GM18868 (cell line): ENCODE data around the gene COA5.

Experiments used
- ATAC-seq: cut with Tn5 transposase; IDR thresholded peaks from one replicate; pipeline ENCODE4 v1.9.1; 2021; ENCODE audit warnings: mild to moderate bottlenecking, moderate library complexity; ENCODE audit not compliant: unreplicated experiment

COA5 gene

DNA sequence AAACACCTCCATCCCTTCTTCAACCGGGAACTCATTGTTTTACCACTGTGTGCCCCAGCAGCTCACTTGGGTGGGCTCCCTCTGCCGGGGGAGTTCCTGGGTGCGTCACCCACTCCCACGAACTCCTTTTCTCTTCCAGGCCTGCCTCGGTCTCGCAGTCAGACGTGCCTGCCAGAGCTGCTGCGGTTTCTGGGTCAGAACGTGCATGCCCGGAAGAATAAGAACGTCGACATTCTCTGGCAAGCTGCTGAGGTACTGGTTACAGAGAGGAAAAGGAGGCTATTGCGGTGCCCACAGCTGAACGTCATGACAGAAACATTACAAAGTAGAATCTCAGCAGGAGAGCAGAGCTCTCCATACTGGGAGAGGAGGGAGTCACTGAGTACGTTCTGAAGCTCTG, 35.6 kb downstream of the COA5 start:
- no peak for ATAC-seq

DNA sequence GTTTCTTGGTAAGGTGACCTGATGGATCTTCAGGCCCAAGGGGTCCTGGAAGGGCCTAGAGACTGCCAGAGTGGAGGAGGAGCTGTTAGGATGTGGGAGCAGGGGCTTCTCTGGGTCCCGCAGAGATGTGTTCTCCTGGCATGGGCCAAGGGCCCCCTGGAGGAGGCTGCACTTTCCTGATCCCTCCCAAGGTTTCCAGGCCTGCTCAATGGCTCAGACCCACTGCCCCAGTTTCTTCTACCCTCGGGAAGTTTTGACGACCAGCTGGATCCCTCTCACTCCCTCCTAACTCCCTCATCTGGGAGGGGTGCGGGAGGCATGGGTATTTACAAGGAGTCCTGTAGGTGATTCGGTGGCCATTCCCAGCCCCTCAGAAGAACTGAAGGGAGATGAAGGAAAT, 36.1 kb downstream of the COA5 start:
- ATAC-seq, result no peak

DNA sequence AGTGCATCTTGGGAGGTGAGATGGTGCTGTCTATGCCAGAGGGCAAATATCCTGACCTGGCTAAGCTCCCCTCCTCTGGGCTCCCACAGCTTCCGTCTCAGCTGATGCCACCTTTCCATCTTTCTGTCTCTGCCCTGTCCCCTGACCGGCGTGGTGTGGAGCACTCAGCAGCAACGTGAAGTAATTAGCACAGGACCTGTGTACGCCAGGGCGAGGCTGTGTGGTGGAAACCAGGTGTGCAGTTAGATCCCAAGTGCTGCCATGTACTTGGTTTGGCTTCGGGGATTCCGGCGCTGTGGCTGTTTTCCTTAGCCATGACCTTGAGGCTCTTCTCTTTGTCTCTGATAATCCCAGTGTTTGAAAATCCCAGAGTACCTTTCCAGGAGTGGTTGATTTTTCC, 36.5 kb downstream of the COA5 start:
- ATAC-seq, result no peak

DNA sequence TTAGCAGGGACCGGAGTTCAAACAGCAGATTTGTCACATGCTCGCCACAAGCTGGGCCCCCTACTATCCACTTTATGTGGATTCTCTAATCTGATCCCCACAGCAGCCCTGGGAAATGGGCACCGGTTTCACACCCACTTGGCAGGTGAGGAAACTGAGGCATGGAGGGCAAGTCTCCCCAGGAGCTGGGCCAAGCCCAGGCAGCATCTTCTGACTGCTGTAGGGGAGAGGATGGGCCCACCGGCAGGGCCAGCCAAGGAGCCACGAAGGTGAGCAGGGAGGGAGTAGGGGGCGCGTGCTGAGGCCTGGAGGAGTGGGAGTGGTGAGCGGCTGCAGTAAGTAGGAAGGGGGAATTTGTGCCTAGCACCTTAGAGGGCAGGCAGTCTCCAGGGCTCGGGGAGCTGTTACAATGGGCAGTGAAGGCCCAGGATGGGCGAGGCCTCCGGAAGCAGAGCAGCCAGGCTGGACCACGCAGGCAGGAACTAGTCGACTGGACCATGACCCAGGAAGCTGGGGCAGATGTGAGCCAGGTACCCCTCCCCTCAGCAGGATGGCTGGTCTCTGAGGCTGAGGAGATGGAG, 37.1 kb downstream of the COA5 start:
- ATAC-seq, result no peak

DNA sequence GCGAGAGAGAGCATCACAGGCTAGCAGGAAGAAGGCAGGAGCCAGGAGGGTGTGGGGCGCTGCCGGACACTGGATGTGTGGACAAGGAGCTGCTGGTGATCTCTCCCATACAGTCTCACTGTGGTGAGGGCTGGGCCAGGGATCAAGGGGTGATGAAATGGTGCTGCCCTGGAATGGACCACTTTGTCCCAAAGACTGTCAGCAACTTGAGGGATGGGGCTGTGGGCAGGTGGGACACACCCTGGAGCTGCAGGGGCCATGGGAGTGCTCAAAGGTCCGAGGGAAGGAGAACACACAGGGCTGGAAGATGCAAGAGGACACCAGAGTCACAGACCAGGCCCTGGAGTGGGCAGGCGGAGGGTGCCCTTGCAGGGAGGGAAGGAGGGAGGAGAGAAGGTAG, 38.0 kb downstream of the COA5 start:
- ATAC-seq, result no peak

DNA sequence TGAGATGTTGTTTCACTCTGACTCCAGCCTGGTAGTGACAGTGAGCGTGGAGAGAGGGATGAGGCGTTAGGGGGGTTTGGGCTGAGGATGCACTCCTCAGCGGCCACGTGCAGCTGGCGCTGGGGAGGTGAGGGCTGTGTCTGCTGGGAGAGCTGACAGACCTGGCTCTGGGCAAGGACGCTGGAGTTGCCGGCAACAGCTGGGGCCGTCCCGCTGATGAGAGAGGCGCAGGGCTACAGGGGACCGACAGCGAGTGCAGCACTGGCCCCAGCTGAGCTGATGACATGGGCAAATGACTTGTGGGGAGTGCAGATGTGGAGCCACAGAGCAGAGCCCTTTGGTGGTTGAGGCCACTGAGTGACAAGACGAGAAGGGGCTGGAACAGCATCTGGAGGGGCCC, 38.4 kb downstream of the COA5 start:
- no peak for ATAC-seq

DNA sequence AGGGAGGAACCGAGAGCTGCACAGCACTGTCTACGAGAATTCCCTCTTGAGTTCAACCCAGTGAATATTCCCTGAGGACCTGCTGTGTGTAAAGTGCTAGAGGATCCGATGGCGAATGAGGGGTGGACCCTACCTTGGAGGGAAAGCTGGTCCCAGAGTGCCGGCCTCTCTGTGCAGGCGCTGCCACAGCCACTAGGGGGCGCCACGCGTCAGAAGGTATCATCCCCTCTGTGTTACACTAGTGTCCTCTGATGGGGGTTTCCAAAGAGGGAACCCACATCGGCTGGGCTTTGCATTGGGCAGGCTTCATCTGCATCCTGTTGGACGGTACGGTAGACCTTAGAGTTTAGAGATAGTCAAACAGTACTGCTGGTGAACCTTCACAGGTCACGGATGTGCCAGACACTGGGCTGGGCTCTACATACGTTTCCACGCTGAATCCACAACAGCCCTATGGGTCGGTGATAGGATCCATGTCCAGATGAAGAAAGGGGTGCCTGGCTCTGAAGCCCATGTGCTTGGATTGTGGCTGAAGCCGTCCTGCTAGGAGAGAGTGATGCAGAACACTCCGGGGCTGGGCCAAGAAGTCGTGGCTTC, 39.0 kb downstream of the COA5 start:
- ATAC-seq, result peak; percentile 59

DNA sequence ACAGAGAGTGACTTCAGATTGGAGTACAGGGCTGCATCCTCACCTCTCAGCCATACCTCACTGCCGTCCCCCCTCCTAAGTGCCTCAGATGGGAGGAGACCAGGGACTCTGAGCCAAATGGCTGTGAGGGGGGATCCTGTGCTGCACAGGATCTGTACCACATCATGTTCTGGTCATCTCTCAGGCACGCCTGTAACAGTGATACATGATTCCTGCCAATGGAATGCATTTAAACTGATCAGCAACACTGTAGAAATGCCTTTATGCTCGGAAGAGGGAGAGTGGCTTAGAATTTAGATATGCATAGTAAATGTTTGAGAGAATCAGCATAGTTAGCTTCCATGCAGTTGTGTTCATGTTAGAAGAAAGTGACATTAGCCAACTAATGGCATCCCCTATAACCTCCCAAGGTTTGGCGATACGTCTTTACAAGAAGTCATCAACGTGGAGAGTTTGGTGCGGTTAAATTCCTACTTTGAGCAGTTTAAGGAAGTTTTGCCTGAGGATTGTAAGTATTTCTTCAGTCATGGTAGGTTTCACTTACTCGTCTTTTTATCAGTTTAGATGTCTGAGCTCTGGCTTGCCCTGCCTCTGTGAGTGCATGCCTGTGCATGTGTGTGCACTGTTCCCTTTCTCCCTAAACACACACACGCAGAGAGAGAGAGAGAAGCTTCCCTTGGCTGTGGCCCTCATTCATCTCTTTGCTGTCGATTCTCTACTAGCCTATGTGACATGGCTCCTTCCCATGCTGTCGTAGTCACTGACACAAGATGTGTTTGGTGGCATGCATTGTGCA, 40.0 kb downstream of the COA5 start:
- ATAC-seq, result no peak

DNA sequence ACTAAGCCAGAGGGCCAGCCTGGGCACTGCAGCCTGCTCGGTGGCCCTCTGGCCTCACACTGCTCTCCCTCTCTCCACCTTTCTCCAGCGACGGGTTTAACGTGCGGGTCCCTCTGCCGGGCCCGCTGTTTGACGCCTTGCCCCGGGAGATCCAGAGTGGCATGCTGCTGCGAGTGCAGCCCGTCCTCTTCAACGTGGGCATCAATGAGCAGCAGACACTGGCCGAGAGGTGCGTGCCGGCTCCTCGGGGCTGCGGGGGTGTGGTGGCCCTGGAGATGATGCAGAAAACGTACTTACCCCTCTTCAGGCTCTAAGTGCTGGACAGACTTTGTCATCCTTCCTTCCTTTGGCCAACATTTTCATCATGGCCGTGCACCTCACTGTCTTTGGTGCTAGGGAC, 42.4 kb downstream of the COA5 start:
- no peak for ATAC-seq

DNA sequence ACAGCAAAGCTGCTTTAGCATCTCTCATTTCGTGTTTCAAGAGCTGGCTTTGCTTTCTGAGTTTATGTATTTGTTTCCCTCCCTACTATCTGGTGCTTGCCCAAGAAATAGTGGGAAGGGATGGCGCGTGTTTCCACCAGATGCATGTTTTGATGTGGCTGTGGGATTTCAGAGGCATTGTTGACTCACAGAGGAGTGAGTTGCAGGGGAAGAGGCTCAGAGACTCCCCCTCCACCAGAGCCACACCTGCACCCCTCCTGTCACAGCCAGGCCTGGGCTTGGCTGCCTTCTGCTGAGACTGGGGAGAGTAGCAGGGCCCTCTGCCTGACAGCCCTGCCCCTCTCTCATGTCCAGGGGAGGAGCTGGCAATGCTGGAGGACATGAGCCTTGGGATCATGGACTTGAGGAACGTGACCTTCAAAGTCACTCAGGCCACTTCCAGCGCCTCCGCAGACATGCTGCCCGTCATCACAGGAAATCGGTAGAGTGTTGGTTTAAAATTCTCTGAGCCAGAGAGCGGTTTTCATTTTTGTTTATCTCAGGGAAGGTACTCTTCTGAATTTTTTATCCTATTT, 42.9 kb downstream of the COA5 start:
- no peak for ATAC-seq

DNA sequence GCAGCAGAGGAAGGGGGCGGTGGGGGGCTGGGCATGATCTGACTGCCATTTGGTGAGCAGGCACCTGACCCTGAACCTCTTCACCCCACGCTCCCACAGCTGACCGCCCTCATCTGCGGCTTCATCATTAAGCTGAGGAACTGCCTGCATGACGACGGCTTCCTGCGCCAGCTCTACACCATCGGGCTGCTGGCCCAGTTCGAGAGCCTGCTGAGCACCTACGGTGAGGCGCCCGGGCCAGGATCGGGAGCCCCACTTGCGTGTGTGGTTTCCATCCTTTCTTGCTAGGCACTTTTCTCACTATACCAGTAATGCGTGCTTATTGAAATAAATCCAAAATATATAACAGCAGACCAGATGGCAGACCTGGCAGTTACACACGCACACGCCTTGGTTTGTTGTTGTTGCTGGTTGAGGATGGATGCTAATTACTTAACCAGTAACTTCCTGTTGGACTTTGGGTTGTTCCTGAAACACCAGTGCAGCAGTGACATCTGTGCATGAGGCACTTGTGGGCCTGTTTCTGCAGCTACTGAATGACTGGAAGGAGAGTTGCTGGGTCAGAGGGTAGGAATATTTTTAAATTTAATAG, 43.7 kb downstream of the COA5 start:
- ATAC-seq, result no peak

DNA sequence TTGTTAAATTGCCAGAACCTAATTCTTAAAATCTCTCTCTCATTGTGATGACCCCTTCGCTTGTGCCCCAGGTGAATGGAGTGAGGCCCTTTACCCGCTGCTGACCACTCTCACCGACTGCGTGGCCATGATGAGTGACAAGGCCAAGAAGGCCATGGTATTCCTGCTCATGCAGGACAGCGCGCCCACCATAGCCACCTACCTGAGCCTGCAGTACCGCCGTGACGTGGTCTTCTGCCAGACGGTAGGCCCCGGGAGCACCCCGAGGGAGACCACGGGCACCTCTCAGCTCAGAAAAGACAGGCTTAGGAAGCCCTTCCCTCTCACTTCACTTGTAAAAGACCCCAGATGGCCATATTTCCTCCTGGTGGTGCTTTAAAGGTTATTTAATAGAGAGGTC, 44.9 kb downstream of the COA5 start:
- no peak for ATAC-seq

DNA sequence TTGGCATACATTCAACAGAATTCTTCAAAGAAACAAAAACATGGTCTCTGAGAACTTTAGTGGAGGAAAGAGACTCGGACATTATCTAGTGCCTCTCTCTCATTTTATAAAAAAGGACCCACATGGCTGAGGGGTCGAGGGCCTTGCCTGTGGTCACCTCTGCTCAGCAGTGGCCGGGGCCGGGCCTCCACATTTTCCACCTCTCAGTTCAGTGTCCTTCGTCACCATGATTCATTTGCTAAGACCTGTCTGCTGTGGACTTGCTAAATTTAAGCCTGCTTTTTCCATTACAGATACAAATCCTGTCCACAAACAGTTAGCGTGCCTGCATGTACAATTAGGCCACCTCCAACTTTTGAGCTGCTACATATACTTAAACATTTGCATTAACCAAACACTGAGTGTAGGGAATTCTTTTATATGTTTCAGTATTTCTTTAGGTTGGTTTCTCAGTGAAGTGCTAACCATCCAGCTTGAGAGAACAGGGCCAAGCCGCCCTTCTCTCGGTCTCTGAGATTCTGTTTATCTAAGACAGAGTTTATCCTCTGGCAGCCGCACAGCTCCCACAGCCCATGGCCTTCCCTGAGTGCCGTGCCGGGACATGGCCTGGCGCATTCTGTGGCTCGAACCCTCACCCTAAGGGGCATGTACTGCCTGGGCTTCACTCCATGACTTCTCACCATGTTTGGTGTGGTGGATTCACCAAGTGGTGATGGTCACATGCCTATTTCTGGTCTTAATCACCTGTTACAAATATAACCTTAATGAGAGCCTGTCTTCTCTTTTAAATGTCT, 46.2 kb downstream of the COA5 start:
- no peak for ATAC-seq

DNA sequence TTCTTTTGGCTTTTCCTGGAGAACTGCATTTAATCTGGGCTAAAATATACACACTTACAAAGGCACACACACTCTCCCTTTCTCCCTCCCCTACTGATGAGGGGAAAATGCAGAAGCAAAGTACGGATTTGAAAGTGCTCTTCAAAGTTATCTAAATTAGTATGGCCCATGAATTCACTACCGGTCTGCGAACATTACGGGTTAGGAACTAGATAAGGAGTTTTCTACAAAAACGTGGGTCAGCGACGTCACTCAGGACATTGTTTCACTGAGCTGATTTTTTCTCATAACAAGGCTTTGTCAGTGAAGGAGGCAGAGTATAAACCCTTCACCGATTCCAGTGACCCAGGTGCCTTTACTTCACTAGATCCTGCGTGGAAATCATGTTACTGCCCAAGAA, 47.3 kb downstream of the COA5 start:
- no peak for ATAC-seq

DNA sequence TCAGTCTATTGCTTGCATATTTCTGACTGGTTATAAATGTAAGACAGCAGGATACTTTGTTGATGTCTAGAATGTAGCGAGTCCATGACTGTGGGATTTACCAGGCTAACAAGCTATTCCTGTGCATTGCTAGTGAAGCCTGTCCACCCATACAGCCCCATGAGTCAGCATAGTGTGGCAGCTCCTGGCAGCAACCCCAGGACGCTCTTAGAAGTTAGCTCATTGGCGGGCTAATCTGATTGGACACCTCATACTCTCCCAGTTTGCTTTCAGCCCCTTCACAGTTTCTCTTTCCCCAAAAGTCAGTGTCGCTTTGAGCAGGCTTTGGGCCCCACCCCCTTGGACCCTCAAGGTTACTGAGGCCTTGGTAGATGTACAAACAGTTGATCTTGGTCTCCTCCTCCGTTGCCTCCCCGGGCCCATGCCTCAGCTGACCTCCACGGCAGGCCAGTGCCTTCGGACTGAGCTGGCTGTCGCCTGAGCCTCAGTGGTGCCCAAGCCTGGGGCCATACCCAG, 48.0 kb downstream of the COA5 start:
- no peak for ATAC-seq

DNA sequence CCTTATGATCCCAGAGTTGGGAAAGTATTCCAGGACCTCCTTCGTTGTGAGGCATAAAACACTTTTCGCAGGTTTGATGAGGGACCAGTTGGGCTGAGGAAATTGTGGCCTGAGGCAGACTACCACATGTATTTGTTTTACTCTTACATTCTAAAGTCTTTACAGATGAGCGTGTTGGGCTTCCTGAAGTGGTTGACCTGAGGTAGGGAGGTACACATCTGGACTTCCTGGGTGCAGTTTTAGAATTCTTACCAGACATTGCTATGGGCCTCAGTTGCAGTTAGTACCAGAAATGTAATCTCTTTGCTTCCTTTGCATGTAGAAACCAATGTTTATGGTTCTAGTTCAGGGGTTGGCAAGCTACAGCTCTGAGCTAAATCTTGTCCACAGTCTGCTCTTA, 48.7 kb downstream of the COA5 start:
- no peak for ATAC-seq

DNA sequence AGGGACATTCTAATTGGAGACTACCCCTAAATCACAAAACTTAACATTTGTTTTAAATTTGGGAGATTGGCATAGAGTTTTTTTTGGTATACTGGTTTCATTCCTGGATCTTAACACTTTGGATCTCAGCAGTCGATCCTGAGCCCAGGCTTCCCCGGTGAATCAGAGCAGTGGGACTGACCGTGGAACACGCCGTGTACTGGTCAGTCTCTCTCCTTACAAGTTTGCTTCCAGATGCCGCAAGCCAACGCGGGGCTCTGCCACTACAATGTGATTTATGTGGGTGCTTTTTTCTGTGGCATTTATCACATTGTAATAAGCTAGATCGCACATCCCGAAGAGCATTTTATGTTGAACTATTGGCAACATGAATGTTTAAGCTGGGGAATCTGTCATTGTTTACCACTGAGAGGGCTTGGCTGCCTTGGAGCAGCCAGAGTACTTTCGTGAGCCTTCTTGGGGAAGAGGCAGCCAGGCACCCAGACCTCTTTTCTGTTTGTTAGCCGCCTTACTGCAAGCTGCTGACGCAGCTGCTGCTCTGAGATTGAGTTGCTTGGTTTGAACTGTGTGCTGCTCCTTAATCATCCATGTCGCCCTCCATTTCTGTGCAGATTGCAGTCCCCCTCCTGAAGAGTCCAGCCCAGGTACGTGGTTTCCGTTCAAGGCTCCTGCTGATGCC, 49.3 kb downstream of the COA5 start:
- ATAC-seq, result no peak

DNA sequence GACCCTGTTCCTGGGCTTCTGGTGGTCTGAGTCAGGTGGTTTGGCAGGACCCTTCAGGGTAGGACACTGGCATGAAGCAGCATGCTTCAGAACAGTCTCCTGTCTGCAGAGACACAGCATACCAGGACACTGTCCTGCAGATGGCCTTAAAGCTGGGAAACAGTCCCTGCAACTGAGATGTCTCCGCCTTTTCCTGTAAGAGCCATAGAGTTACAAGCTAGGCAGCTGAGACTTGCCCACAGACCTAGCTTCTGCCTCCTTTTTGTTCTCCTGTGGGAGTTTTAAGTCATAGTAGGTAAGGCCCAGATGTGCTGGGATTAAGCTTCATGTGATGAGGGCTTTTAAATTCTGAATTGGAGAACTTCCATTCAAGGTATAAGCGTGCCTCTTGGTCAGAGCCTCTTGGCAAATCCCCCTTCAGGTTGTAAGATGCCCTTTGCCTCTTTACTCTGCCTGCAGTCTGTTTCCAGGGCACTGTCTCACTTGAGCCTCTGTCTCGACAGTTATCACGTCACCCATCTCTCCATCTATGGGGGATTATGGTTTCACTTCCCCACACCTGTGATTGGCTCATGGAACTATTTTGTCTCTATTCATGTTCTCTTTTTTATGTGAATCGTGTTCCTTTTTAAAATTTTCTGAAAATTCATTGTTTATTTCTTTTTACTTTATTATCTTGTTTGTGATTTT, 51.8 kb downstream of the COA5 start:
- peak; percentile 97 for ATAC-seq

DNA sequence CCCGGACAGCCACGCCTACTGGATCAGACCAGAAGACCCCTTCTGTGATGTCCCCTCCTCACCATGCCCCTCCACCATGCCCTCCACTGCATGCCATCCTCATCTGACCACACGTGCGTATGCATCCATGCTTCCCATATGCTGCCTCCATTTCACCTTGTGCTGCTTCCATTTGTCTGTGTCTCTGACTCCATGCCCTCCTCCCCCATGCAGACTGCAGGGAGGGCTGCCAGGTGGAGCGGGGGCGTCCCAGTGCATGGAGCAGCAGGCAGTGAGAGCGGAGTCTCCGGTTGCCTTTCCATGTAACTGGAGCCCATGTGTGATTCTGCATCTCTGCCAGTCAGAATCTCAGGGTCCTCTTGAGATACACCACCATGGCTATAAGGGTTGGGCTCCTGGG, 52.6 kb downstream of the COA5 start:
- no peak for ATAC-seq
